DND-41 (cell line): Measurements from ENCODE around the gene CDYL2.

ENCODE experiments used
- ATAC-seq: fragments of 200-7000 bp; cut with Tn5 transposase; 3 replicates; pipeline ENCODE4 v1.9.1; 2021; ENCODE audit warnings: low read depth; ENCODE audit not compliant: insufficient read depth
- DNase-seq: peaks from one replicate; pipeline ENCODE4 v3.0.0-alpha.2; 2020
- H2AFZ ChIP-seq: 2 replicates; pipeline ENCODE4 v1.6.0; 2012; ENCODE audit warnings: low read depth, low read length
- H3K27ac ChIP-seq: 2 replicates; pipeline ENCODE4 v1.5.1; 2012; ENCODE audit warnings: low read length, inconsistent platforms
- H3K27me3 ChIP-seq: fragments of 200-600 bp; sonication (generic); 2 replicates; pipeline ENCODE4 v1.6.0; 2012; ENCODE audit warnings: low read length, mild to moderate bottlenecking, inconsistent platforms; ENCODE audit not compliant: insufficient read depth, poor library complexity
- H3K36me3 ChIP-seq: 2 replicates; pipeline ENCODE4 v1.5.1; 2012; ENCODE audit warnings: low read length, inconsistent platforms; ENCODE audit not compliant: insufficient read depth
- H3K4me1 ChIP-seq: 2 replicates; pipeline ENCODE4 v1.5.1; 2012; ENCODE audit warnings: mild to moderate bottlenecking, low read length; ENCODE audit not compliant: insufficient read depth
- H3K4me2 ChIP-seq: 2 replicates; pipeline ENCODE4 v1.6.0; 2012; ENCODE audit warnings: mild to moderate bottlenecking, moderate library complexity, low read length, inconsistent platforms; ENCODE audit not compliant: insufficient read depth
- H3K4me3 ChIP-seq, 2 experiments: fragments of 200-600 bp in 1 of 2; shearing (Covaris generic) in 1 of 2; 2 replicates each; pipeline ENCODE4 v1.5.1; 2012 to 2016; ENCODE audit warnings: inconsistent platforms in 2 of 2, low read length in 2 of 2, mild to moderate bottlenecking in 2 of 2, low read depth in 1 of 2, moderate library complexity in 1 of 2
- H3K79me2 ChIP-seq: 2 replicates; pipeline ENCODE4 v1.6.0; 2012; ENCODE audit warnings: low read length, inconsistent platforms; ENCODE audit not compliant: insufficient read depth
- H3K9ac ChIP-seq: 2 replicates; pipeline ENCODE4 v1.6.0; 2012; ENCODE audit warnings: low read depth, mild to moderate bottlenecking, inconsistent platforms, low read length, moderate library complexity
- H3K9me3 ChIP-seq: 2 replicates; pipeline ENCODE4 v1.5.1; 2012; ENCODE audit warnings: low read length, moderate library complexity, mild to moderate bottlenecking, inconsistent platforms; ENCODE audit not compliant: insufficient read depth, severe bottlenecking
- H4K20me1 ChIP-seq: 2 replicates; pipeline ENCODE4 v1.6.0; 2012; ENCODE audit warnings: low read length; ENCODE audit not compliant: insufficient read depth
- EZH2 ChIP-seq: IDR thresholded peaks from 3 replicates; pipeline ENCODE4 v1.6.1; 2012; ENCODE audit warnings: borderline replicate concordance, low read depth, mild to moderate bottlenecking, moderate library complexity, low read length, inconsistent platforms; ENCODE audit not compliant: severe bottlenecking
- TF ChIP-seq, protein P1 (sequence below): IDR thresholded peaks from 2 replicates; pipeline ENCODE4 v1.5.1; 2012; ENCODE audit warnings: borderline replicate concordance, low read length, moderate library complexity, mild to moderate bottlenecking; ENCODE audit not compliant: poor library complexity, severe bottlenecking; ENCODE audit errors: extremely low read depth

Gene CDYL2

DNA sequence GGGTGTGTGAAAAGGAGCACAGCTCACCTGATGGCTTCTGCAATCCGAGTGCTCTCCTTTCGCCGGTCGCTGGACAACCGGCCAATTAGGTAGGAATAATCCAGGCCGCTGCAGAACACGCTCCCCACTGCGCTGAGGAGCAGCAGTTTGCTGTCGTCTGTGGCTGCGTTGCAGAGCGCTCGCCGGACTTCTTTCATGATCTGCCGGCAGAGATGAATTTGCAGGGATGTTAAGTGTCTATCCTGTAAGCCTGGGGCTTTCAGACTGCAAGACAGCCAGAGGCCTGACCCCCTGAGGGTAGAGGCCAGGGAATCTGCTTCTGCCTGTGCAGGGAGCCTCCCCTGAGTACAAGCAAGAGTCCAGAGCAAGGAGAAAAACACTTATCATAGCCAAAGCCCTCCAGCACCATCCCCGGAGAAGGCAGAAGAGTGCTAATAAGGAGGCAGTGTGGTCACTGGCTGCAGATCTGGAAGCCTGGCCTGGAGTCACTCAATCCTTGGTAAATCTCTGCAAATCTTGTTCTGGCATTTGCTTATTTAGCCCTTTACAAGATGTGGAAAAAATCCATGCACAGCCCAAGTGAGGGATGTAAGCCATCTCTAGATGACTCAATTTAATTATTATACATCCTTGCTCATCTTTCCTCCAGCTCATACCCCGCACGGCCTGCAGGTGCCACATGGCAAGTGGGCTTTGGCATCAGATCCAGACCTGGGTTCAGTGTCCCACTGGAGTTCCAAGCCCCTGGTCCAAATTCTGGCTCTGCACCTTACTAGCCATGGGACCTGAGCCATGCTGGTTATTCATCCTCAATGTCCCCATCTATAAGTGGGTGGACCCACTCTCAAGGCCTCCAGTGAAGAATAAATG is 183.4 kb downstream of the CDYL2 start:
- no peak for ATAC-seq
- TF ChIP-seq EZH2 = no peak
- TF ChIP-seq, protein P1, sequence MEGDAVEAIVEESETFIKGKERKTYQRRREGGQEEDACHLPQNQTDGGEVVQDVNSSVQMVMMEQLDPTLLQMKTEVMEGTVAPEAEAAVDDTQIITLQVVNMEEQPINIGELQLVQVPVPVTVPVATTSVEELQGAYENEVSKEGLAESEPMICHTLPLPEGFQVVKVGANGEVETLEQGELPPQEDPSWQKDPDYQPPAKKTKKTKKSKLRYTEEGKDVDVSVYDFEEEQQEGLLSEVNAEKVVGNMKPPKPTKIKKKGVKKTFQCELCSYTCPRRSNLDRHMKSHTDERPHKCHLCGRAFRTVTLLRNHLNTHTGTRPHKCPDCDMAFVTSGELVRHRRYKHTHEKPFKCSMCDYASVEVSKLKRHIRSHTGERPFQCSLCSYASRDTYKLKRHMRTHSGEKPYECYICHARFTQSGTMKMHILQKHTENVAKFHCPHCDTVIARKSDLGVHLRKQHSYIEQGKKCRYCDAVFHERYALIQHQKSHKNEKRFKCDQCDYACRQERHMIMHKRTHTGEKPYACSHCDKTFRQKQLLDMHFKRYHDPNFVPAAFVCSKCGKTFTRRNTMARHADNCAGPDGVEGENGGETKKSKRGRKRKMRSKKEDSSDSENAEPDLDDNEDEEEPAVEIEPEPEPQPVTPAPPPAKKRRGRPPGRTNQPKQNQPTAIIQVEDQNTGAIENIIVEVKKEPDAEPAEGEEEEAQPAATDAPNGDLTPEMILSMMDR = no peak
- H3K79me2 ChIP-seq = no peaks in the 10 kb centered on the region
- H3K9me3 ChIP-seq = no peaks in the 10 kb centered on the region
- no peak overlapping the region for H3K9ac ChIP-seq
- DNase-seq = no peak
- no peak overlapping the region for H3K4me2 ChIP-seq
- H3K27ac ChIP-seq = no peak overlapping the region
- no peaks in the 10 kb centered on the region for H3K4me1 ChIP-seq
- no peak overlapping the region for H3K4me3 ChIP-seq
- no peaks in the 10 kb centered on the region for H3K27me3 ChIP-seq
- H3K36me3 ChIP-seq = no peaks in the 10 kb centered on the region
- H2AFZ ChIP-seq = no peak overlapping the region
- no peaks in the 10 kb centered on the region for H4K20me1 ChIP-seq

DNA sequence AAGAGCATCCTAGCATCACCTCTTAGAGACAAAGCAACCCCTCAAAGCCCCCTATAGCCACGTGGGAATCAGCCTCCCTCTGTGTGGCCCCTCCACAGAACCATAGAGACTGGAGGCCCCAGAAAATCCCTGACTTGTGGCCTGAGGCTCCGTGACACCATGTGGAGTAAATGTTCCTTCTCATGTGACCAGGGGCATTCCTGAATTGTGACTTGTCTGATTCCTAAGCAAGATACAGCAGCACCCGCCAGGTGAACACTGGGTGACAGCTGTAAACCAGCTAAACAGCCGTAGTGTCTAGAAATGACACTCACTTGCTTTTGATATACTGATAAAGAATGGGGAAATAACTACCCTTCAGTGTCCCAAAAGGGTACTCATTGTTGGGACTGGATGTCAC is 184.6 kb downstream of the CDYL2 start:
- H3K4me1 ChIP-seq = no peaks in the 10 kb centered on the region
- no peaks in the 10 kb centered on the region for H3K36me3 ChIP-seq
- ATAC-seq (no peak), DNase-seq (no peak)
- H4K20me1 ChIP-seq = no peaks in the 10 kb centered on the region
- no peak overlapping the region for H3K9ac ChIP-seq
- no peak overlapping the region for H2AFZ ChIP-seq
- no peaks in the 10 kb centered on the region for H3K9me3 ChIP-seq
- H3K4me3 ChIP-seq = no peak overlapping the region
- TF ChIP-seq EZH2 = no peak
- TF ChIP-seq, protein P1 = no peak
- H3K79me2 ChIP-seq = no peaks in the 10 kb centered on the region
- no peak overlapping the region for H3K27ac ChIP-seq
- no peaks in the 10 kb centered on the region for H3K27me3 ChIP-seq
- no peak overlapping the region for H3K4me2 ChIP-seq

- Histone ChIP-seq H3K9me3 (no peaks in the 10 kb centered on the region), H2AFZ (no peak overlapping the region), H4K20me1 (no peaks in the 10 kb centered on the region), H3K4me1 (no peaks in the 10 kb centered on the region), H3K36me3 (no peaks in the 10 kb centered on the region), H3K9ac (no peak overlapping the region), H3K4me2 (no peak overlapping the region), H3K79me2 (no peaks in the 10 kb centered on the region), H3K27ac (no peak overlapping the region), H3K4me3 (no peak overlapping the region), H3K27me3 (no peaks in the 10 kb centered on the region)
- DNase-seq (no peak), ATAC-seq (no peak)
- TF ChIP-seq EZH2 = no peak
- TF ChIP-seq, protein P1 = no peak
Measured at GRCh38 chr16:80618862-80619648, 185.3 kb downstream of the CDYL2 start.
